ENCODE measurements around the gene PCDH9.

Gene PCDH9

GRCh38 chr13:66689037-66689619 is 541.0 kb downstream of the PCDH9 start:
- DNase-seq (ENCODE audit: insufficient read length) (no peak), FAIRE-seq (no peak)
- TF ChIP-seq TAF1 (IDR thresholded peaks at IDR 0.05; ENCODE audit: borderline replicate concordance, low read depth, low read length) (no peak), POLR2AphosphoS5 (IDR thresholded peaks at IDR 0.05; ENCODE audit: low read depth, low read length) (no peak), POLR2A (IDR thresholded peaks at IDR 0.05; ENCODE audit: low read depth, low read length) (no peak)

GRCh38 chr13:66681403-66681802 is 548.7 kb downstream of the PCDH9 start:
- no peak for FAIRE-seq
- TF ChIP-seq POLR2A (IDR thresholded peaks at IDR 0.05; ENCODE audit: low read depth, low read length), result no peak
- no peak for DNase-seq (ENCODE audit: insufficient read length)

GRCh38 chr13:66680031-66680430 is 550.1 kb downstream of the PCDH9 start:
- no peak for TF ChIP-seq TAF1 (IDR thresholded peaks at IDR 0.05; ENCODE audit: borderline replicate concordance, low read depth, low read length)
- no peak for TF ChIP-seq POLR2A (IDR thresholded peaks at IDR 0.05; ENCODE audit: low read depth, low read length)
- no peak for TF ChIP-seq POLR2AphosphoS5 (IDR thresholded peaks at IDR 0.05; ENCODE audit: low read depth, low read length)
- no peak for FAIRE-seq
- no peak for DNase-seq (ENCODE audit: insufficient read length)

- DNase-seq (ENCODE audit: insufficient read length) (no peak), FAIRE-seq (no peak)
- no peak for TF ChIP-seq TAF1 (IDR thresholded peaks at IDR 0.05; ENCODE audit: borderline replicate concordance, low read depth, low read length)
- no peak for TF ChIP-seq POLR2A (IDR thresholded peaks at IDR 0.05; ENCODE audit: low read depth, low read length)
- TF ChIP-seq POLR2AphosphoS5 (IDR thresholded peaks at IDR 0.05; ENCODE audit: low read depth, low read length), result no peak
Measured at GRCh38 chr13:66675620-66676019, 554.5 kb downstream of the PCDH9 start.

GRCh38 chr13:66673401-66673800 is 556.7 kb downstream of the PCDH9 start:
- FAIRE-seq (no peak), DNase-seq (ENCODE audit: insufficient read length) (no peak)
- TF ChIP-seq POLR2A (IDR thresholded peaks at IDR 0.05; ENCODE audit: low read depth, low read length) (no peak), TAF1 (IDR thresholded peaks at IDR 0.05; ENCODE audit: borderline replicate concordance, low read depth, low read length) (no peak), POLR2AphosphoS5 (IDR thresholded peaks at IDR 0.05; ENCODE audit: low read depth, low read length) (no peak)

- TF ChIP-seq TAF1 (IDR thresholded peaks at IDR 0.05; ENCODE audit: borderline replicate concordance, low read depth, low read length), result no peak
- TF ChIP-seq POLR2A (IDR thresholded peaks at IDR 0.05; ENCODE audit: low read depth, low read length), result no peak
- TF ChIP-seq POLR2AphosphoS5 (IDR thresholded peaks at IDR 0.05; ENCODE audit: low read depth, low read length), result no peak
- DNase-seq (ENCODE audit: insufficient read length) (no peak), FAIRE-seq (no peak)
Measured at GRCh38 chr13:66665991-66666390, 564.1 kb downstream of the PCDH9 start.

GRCh38 chr13:66663711-66664110 is 566.4 kb downstream of the PCDH9 start:
- no peak for DNase-seq (ENCODE audit: insufficient read length)
- no peak for FAIRE-seq
- TF ChIP-seq TAF1 (IDR thresholded peaks at IDR 0.05; ENCODE audit: borderline replicate concordance, low read depth, low read length) (no peak), POLR2AphosphoS5 (IDR thresholded peaks at IDR 0.05; ENCODE audit: low read depth, low read length) (no peak), POLR2A (IDR thresholded peaks at IDR 0.05; ENCODE audit: low read depth, low read length) (no peak)

GRCh38 chr13:66663206-66663605 is 566.9 kb downstream of the PCDH9 start:
- TF ChIP-seq POLR2AphosphoS5 (IDR thresholded peaks at IDR 0.05; ENCODE audit: low read depth, low read length), result no peak
- no peak for DNase-seq (ENCODE audit: insufficient read length)
- no peak for FAIRE-seq

GRCh38 chr13:66661336-66661735 is 568.8 kb downstream of the PCDH9 start:
- DNase-seq (ENCODE audit: insufficient read length) (no peak), FAIRE-seq (no peak)
- TF ChIP-seq POLR2A (IDR thresholded peaks at IDR 0.05; ENCODE audit: low read depth, low read length) (no peak), TAF1 (IDR thresholded peaks at IDR 0.05; ENCODE audit: borderline replicate concordance, low read depth, low read length) (no peak), POLR2AphosphoS5 (IDR thresholded peaks at IDR 0.05; ENCODE audit: low read depth, low read length) (no peak)

- no peak for DNase-seq (ENCODE audit: insufficient read length)
- TF ChIP-seq POLR2A (IDR thresholded peaks at IDR 0.05; ENCODE audit: low read depth, low read length), result no peak
- TF ChIP-seq TAF1 (IDR thresholded peaks at IDR 0.05; ENCODE audit: borderline replicate concordance, low read depth, low read length), result no peak
- TF ChIP-seq POLR2AphosphoS5 (IDR thresholded peaks at IDR 0.05; ENCODE audit: low read depth, low read length), result no peak
- no peak for FAIRE-seq
Measured at GRCh38 chr13:66660468-66660813, 569.7 kb downstream of the PCDH9 start.

GRCh38 chr13:66659701-66660467 is 570.3 kb downstream of the PCDH9 start:
- DNase-seq (ENCODE audit: insufficient read length) (no peak), FAIRE-seq (no peak)
- no peak for TF ChIP-seq TAF1 (IDR thresholded peaks at IDR 0.05; ENCODE audit: borderline replicate concordance, low read depth, low read length)
- TF ChIP-seq POLR2AphosphoS5 (IDR thresholded peaks at IDR 0.05; ENCODE audit: low read depth, low read length), result no peak
- TF ChIP-seq POLR2A (IDR thresholded peaks at IDR 0.05; ENCODE audit: low read depth, low read length), result no peak

- no peak for DNase-seq (ENCODE audit: insufficient read length)
- FAIRE-seq, result no peak
- no peak for TF ChIP-seq TAF1 (IDR thresholded peaks at IDR 0.05; ENCODE audit: borderline replicate concordance, low read depth, low read length)
- no peak for TF ChIP-seq POLR2AphosphoS5 (IDR thresholded peaks at IDR 0.05; ENCODE audit: low read depth, low read length)
Measured at GRCh38 chr13:66659286-66659685, 570.9 kb downstream of the PCDH9 start.
